ENCODE measurements around the gene BRINP1.

Gene BRINP1

DNA sequence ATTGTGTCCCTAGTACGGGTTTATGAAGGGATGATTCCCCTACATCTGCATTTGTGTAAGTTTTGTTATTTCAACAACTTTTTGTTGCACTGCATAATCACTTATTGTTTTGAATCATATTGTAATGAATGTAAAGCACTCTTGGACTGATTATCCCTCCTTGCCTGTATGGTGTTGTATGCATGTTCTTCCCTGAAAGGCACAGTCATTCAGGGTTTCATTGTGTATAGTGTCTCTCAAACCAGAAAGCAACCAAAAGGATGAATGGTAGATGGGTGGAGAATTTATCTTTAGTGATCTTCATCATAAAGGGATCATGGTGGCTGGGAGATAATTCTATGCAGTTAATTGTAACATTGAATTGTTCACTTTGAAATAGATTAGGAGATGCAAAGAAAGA is 247.3 kb downstream of the BRINP1 start:
- DNase-seq (ENCODE audit: low read depth) = no peak
- H3K4me3 ChIP-seq (ENCODE audit: control insufficient read depth, low read depth, low read length) = no peak overlapping the region
- TF ChIP-seq, protein P1, sequence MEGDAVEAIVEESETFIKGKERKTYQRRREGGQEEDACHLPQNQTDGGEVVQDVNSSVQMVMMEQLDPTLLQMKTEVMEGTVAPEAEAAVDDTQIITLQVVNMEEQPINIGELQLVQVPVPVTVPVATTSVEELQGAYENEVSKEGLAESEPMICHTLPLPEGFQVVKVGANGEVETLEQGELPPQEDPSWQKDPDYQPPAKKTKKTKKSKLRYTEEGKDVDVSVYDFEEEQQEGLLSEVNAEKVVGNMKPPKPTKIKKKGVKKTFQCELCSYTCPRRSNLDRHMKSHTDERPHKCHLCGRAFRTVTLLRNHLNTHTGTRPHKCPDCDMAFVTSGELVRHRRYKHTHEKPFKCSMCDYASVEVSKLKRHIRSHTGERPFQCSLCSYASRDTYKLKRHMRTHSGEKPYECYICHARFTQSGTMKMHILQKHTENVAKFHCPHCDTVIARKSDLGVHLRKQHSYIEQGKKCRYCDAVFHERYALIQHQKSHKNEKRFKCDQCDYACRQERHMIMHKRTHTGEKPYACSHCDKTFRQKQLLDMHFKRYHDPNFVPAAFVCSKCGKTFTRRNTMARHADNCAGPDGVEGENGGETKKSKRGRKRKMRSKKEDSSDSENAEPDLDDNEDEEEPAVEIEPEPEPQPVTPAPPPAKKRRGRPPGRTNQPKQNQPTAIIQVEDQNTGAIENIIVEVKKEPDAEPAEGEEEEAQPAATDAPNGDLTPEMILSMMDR (conservative IDR thresholded peaks at IDR 0.05; ENCODE audit: control insufficient read depth, insufficient read depth, low read depth, low read length) = no peak

DNA sequence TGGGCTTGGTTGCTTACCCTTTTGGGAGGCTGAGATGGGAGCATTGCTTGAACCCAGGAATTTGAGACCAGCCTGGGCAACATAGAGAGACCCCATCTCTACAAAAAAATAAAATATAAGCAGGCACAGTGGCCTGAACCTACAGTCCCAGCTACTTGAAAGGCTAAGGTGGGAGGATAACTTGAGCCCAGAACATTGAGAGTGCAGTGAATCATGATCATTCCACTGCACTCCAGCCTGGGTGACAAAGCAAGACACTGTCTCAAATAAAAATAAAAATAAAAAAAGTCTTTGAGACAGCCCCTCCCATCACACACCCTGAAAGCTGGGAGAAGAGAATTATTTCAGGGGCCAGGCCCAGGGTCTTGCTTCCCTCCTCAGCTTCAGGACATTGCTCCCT is 251.8 kb downstream of the BRINP1 start:
- DNase-seq (ENCODE audit: low read depth) = no peak
- TF ChIP-seq, protein P1 (conservative IDR thresholded peaks at IDR 0.05; ENCODE audit: control insufficient read depth, insufficient read depth, low read depth, low read length) = no peak
- no peak overlapping the region for H3K4me3 ChIP-seq (ENCODE audit: control insufficient read depth, low read depth, low read length)

Data from fibroblast of mammary gland (primary cell).